ENCODE results near the gene CLNK. TPM values are rescaled to one million over a fixed set of nuclear protein-coding genes. Genes with fewer than 3 reads are reported as not detected.

Gene CLNK
- total and polyA plus RNA-seq, 2 donors (not counting 1 experiment from before 2014, with no cell fraction given): 0.57 to 0.75 TPM

DNA sequence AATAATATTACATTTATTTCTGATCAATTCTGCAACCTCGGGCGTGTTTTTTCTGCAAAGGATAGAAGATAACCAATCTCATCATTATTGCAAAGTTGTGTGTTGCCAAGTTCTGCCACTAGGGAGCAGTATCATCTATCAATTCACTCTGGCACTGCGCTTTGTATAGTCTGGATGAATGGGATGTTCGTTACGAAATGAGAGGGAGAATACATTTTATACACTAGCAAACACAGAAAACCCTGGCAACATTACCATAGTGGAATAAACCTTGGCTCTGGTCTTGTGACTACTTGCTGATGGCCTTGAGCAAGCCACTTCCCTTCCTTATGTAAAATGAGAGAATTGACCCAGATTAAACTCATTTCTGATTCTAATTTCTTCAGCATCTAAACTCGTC lies 129.9 kb downstream of the CLNK start:
- peak; percentile 67 for DNase-seq
- H4K20me1 ChIP-seq (ENCODE audit: control insufficient read depth, insufficient read depth, low read length, poor library complexity, severe bottlenecking): no peaks in the 10 kb centered on the region
- intact Hi-C loops (cut with micrococcal nuclease): loop anchor here (1.0 to 10.0 kb wide), 5 partner anchors 870 to 1400 kb away; partner anchors contain the start of gene HS3ST1
- H3K4me1 ChIP-seq (ENCODE audit: control insufficient read depth in 2 of 2, insufficient read depth in 2 of 2, low read length in 2 of 2): peaks cover 4 to 9% of the 10 kb centered on the region in 2 donors
- H3K4me2 ChIP-seq (replicated peaks; ENCODE audit: low read depth, low read length, poor library complexity, severe bottlenecking): peak overlapping the region; percentile 34
- no peaks in the 10 kb centered on the region for H3K9me3 ChIP-seq (ENCODE audit: control extremely low read depth in 1 of 3, control insufficient read depth in 2 of 3, insufficient read depth in 1 of 3, low read length in 2 of 3)
- H3K4me1 Mint-ChIP-seq: peaks cover 10% of the 10 kb centered on the region
- peak; percentile 93 for TF ChIP-seq CTCF (IDR thresholded peaks at IDR 0.05)
- TF ChIP-seq EZH2 (IDR thresholded peaks at IDR 0.05; ENCODE audit: borderline replicate concordance, insufficient read depth, low read depth, low read length, poor library complexity, severe bottlenecking): no peak
- ChIA-PET POLR2A (no interaction called here), CTCF (interaction anchor here (0.8 to 4.8 kb wide), 11 partner anchors 9 to 1165 kb away, joined by 3 to 22 read pairs (median 3); no protein-coding TSS in a partner anchor)
- no peak overlapping the region for H3K27ac ChIP-seq (ENCODE audit: low read length in 2 of 2)
- peak; percentile 70 for ATAC-seq (ENCODE audit: low read depth)
- no peak overlapping the region for H3K4me3 ChIP-seq (ENCODE audit: control extremely low read depth in 1 of 5, extremely low read depth in 1 of 5, insufficient read depth in 1 of 5, low read depth in 2 of 5, low read length in 4 of 5)
- peak overlapping the region; percentile 32 for H2AFZ ChIP-seq (ENCODE audit: insufficient read depth, low read depth, low read length, poor library complexity, severe bottlenecking)
- no peak overlapping the region for H3K27ac Mint-ChIP-seq
- no peaks in the 10 kb centered on the region for H3K27me3 ChIP-seq (replicated peaks in 1 of 4; ENCODE audit: control extremely low read depth in 1 of 4, control insufficient read depth in 3 of 4, insufficient read depth in 4 of 4, low read length in 3 of 4)
- no peaks in the 10 kb centered on the region for H3K9me3 Mint-ChIP-seq (ENCODE audit: insufficient read depth)
- H3K36me3 ChIP-seq (replicated peaks in 1 of 2; ENCODE audit: control extremely low read depth in 1 of 2, control insufficient read depth in 1 of 2, extremely low read depth in 1 of 2, insufficient read depth in 2 of 2, low read length in 1 of 2): no peaks in the 10 kb centered on the region
- no peak overlapping the region for H3K9ac ChIP-seq (ENCODE audit: low read length)
- H3K27me3 Mint-ChIP-seq: no peaks in the 10 kb centered on the region
- H3K79me2 ChIP-seq (ENCODE audit: control insufficient read depth, insufficient read depth, low read length): no peaks in the 10 kb centered on the region
- no peak overlapping the region for H3K4me3 Mint-ChIP-seq
- WGBS (ENCODE audit: insufficient coverage): no CpG with 5 or more reads among the region's 6 CpGs

DNA sequence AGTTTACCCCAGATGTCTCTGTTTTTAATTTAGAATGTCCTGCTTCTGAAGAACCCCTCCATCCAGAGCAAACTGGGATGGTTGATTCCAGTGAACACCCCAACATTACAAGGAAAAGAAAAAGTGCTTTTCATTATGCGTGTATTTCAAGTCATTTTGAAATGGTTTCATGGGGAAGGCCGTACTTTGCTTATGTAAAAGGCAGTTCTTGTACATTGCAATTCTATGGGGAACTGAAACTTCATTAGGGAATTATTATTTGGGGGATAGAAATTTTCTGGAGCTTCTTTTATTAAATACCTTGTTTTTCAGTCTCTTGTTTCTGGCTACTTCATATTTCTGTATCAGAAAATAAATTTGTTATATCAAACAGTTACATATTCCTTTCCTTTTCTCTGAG lies 130.4 kb downstream of the CLNK start:
- Histone ChIP-seq H3K27ac (ENCODE audit: low read length in 2 of 2) (no peak overlapping the region), H4K20me1 (ENCODE audit: control insufficient read depth, insufficient read depth, low read length, poor library complexity, severe bottlenecking) (no peaks in the 10 kb centered on the region), H3K4me1 (ENCODE audit: control insufficient read depth in 2 of 2, insufficient read depth in 2 of 2, low read length in 2 of 2) (peaks cover 4 to 9% of the 10 kb centered on the region in 2 donors), H3K36me3 (replicated peaks in 1 of 2; ENCODE audit: control extremely low read depth in 1 of 2, control insufficient read depth in 1 of 2, extremely low read depth in 1 of 2, insufficient read depth in 2 of 2, low read length in 1 of 2) (no peaks in the 10 kb centered on the region), H3K27me3 (replicated peaks in 1 of 4; ENCODE audit: control extremely low read depth in 1 of 4, control insufficient read depth in 3 of 4, insufficient read depth in 4 of 4, low read length in 3 of 4) (no peaks in the 10 kb centered on the region), H3K4me3 (ENCODE audit: control extremely low read depth in 1 of 5, extremely low read depth in 1 of 5, insufficient read depth in 1 of 5, low read depth in 2 of 5, low read length in 4 of 5) (no peak overlapping the region), H2AFZ (ENCODE audit: insufficient read depth, low read depth, low read length, poor library complexity, severe bottlenecking) (no peak overlapping the region), H3K4me2 (replicated peaks; ENCODE audit: low read depth, low read length, poor library complexity, severe bottlenecking) (no peak overlapping the region), H3K79me2 (ENCODE audit: control insufficient read depth, insufficient read depth, low read length) (no peaks in the 10 kb centered on the region), H3K9me3 (ENCODE audit: control extremely low read depth in 1 of 3, control insufficient read depth in 2 of 3, insufficient read depth in 1 of 3, low read length in 2 of 3) (no peaks in the 10 kb centered on the region), H3K9ac (ENCODE audit: low read length) (no peak overlapping the region)
- TF ChIP-seq EZH2 (IDR thresholded peaks at IDR 0.05; ENCODE audit: borderline replicate concordance, insufficient read depth, low read depth, low read length, poor library complexity, severe bottlenecking) (no peak), CTCF (IDR thresholded peaks at IDR 0.05) (no peak)
- DNase-seq (no peak), ATAC-seq (ENCODE audit: low read depth) (no peak)
- CTCF ChIA-PET: interaction anchor here (0.8 to 4.8 kb wide), 8 partner anchors 9 to 1400 kb away, joined by 3 to 22 read pairs (median 4); no protein-coding TSS in a partner anchor
- Mint-ChIP-seq H3K4me3 (no peak overlapping the region), H3K27ac (no peak overlapping the region), H3K27me3 (no peaks in the 10 kb centered on the region), H3K4me1 (peaks cover 10% of the 10 kb centered on the region), H3K9me3 (ENCODE audit: insufficient read depth) (no peaks in the 10 kb centered on the region)
- POLR2A ChIA-PET: no interaction called here
- WGBS (ENCODE audit: insufficient coverage): no CpG with 5 or more reads among the region's 2 CpGs
- intact Hi-C loops (cut with micrococcal nuclease): loop anchor here (1.0 to 10.0 kb wide), 5 partner anchors 870 to 1401 kb away; partner anchors contain the start of gene HS3ST1

All from B cell (primary cell).